Embryonic facial prominence (tissue), 1 donor: ENCODE results near the gene DAPK1.

Experiments used
- DNase-seq: peaks from one replicate; pipeline ENCODE4 v3.0.0-alpha.2; 2016; ENCODE audit errors: extremely low spot score

Gene DAPK1

DNA sequence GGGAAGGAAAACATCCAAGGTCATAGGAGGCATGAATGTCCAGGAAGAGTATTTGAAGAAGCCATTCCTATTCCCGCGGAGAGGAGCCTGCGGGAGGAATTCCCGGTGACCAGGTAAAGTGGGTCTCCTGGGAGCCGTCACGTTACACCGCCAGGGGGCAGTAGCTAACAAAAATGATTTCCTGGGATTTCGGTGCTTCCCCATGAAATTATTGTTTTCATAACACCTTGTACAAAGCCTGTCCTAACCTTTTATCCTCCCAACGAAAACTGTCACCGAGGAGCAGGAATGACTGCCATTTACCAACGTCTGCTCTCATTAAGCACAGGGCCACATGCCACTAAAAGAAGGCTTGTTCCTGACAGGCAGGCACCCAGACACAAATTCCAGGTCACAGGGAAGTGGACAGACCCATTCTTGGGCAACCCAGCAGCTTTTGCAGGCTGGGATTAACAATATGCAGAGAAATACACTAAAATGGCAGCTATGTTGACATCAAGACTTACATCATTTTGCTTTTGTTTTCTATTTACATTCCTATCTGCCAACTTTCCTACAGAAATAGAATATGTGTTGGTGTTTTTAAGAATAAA is 187.1 kb downstream of the DAPK1 start:
- no peak for DNase-seq

DNA sequence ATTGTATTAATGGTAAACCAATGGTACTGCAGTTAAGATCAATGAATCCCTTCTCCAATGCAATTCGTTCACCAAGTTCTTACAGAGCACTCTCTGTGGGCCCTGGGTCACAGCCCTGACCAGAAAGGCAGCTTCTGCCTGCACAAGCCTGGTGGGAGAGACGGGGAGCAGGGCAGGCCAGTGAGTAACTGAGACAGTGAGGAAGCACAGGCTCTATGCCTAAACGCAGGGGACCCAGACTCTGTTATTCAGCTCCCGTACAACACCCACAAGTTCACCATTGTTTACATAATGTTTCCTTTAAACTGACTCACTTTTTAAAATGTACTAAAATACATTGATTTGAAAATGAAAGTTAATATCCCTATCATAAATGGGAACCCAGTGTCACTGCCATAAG is 187.8 kb downstream of the DAPK1 start:
- DNase-seq = no peak

DNA sequence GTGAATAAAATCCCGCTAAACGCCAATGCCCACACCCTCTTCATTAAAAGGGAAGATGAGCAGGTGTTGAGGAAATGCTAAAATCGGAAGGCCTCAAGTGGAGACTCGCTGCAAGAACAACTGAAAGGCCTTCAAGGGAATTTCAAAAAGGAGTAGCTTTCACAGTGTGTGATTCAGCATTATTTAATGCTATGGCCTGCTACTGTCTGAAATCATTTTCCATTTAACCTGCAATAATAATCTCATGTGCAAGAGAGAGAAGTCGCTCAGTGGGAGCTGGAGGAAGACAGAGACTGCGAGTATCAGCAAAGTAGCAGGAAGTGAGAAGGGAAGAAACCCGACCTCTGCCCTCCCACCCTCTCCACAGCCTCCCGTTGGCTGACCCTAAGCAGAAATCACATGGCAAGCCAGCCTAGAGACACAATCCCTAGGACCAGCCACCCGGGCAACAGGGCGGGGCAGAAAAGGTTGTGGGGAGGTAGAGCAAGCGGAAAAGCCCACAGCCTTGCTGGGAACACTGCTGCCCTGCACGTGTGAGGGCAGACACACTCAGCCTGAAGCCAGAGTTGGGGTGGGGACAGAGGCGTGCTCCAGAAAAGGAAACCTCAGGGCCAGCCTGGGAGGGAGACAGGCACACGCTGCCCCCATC is 188.3 kb downstream of the DAPK1 start:
- DNase-seq = no peak

DNA sequence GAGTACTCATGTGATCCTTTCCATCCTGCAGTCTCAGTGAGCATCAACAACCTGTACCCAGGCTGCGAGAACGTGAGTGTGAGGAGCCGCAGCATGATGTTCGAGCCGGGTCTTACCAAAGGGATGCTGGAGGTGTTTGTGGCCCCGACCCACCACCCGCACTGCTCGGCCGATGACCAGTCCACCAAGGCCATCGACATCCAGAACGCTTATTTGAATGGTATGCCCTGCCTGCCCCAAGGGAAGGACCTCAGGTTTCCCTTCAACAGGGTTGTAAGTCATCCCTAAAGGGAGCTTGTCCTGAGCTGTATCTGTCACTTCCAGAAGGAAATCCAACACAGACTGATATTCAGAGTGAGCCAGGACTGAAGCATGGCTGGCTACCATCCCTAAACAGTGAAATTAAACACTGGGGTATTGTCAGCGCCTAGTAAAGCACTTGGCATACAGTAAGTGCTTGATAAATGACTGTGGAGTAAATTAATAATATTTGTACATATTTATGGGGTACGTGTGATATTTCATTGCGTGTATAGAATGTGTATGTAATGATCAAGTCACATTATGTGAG is 188.9 kb downstream of the DAPK1 start:
- DNase-seq = no peak

DNA sequence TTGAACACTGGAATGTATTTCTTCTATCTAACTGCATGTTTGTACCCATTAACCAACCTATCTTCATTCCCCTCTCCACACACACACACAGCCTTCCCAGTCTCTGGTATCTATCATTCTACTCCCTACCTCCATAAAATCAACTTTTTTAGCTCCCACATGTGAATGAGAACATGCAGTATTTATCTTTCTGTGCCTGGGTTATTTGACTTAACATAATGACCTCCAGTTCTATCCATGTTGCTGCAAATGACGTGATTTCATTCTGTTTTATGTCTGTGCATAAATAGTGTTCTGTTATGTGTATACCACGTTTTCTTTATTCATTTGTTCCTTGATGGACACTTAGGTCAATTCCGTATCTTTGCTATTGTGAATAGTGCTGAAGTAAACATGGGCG is 189.5 kb downstream of the DAPK1 start:
- DNase-seq = no peak

DNA sequence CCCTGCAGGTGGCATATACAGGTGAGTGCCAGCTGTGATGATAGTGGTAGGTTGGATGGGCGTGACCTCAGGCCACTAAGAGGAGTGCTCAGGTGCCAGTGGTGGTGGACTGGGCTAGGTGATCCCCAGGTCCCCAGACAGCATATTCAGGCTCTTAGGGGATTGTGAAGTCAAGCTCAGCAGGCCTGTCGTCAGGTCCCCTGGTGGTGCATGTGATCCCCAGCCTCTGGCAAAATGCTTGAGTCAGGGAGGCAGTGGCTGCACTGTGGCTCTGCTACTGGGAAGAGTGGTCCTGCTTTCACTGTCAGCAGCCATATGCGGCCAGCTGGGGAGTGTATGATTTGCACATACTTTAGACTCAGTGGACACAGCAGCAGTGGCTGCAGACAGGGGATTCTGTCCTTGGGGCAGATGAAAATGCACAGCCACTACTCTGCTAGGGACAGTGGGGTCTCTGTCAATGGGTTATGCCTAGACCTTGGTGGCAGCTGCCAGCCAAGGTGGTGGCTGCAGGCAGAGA is 196.6 kb downstream of the DAPK1 start:
- no peak for DNase-seq

DNA sequence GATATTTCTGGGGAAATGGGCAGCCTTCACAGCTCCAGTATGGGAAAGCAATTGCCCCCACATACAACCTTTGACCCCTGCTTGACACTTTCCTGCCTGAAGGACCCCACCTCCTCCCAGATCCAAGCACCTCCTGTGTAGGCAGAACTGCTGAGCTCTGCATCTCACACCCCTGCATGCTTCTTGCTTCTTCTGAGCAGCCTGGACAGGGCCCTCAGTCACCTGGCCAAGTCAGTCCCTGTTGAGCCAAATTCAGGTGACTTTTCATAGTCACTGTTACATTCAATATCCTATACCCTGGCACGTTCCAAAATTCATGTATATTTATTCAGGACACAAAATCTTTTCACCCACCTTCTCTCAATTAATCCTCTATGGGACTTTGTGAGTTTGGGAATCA is 197.9 kb downstream of the DAPK1 start:
- DNase-seq = no peak

DNA sequence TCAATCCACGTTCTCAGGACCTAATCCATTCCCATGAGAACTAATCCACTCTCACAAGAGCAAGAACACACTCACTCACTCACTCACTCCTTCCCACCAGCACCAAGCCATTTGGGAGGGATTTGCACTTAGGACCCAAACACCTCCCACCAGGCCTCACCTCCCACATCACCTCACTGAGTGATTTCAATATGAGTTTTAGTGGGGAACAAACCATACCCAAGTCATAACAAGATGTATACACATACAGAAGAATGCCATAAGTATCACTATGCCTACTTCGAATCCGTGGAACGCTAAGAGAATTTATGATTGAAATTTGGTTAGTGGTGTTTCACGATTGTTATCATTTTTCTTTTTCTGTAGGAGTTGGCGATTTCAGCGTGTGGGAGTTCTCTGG is 199.0 kb downstream of the DAPK1 start:
- DNase-seq = no peak

DNA sequence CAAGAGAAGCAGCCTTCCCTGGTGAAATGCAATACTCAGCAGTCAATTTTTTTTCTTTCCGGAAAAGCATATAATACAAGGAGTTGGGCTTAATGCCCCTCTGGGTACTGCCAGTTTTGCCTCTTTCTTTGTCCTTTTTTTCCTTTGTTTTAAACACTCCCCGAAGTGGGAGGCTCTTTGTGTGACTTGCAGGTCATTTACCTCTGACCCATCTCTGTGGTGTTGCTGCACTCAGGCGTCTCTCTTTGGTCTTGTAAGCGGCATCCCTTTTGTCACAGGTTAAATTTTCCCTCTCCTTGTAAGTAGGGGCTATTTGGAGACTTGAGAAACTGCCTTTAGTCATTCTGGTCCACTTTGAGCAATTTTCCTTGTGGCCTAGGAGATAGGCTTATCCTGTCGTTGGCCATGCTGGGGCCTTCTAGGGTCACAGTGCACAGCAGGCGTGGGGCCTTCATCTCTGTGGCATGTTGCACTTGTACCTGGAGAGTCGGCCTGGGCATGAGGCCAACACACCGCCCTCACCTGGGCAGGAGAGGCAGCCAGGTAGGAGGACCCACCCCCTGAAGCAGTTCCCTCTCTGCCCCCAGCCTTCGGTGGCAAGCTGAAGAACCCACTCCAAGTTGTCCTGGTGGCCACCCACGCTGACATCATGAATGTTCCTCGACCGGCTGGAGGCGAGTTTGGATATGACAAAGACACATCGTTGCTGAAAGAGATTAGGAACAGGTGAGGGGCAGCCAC is 200.6 kb downstream of the DAPK1 start:
- no peak for DNase-seq

DNA sequence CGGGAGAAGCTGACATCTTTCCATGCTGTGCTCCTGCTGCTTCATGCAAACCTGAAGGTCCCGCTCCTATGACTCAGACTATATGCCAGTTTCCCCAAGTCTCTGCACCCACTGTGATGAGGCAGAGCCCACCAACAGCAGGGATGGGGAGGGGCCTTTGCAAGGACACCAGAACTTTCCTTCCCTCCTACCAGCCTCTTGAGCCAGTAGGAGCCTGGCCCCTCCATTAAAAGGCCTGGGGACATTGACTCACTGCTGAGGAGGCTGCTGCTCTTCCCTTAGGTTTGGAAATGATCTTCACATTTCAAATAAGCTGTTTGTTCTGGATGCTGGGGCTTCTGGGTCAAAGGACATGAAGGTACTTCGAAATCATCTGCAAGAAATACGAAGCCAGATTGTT is 202.2 kb downstream of the DAPK1 start:
- no peak for DNase-seq

DNA sequence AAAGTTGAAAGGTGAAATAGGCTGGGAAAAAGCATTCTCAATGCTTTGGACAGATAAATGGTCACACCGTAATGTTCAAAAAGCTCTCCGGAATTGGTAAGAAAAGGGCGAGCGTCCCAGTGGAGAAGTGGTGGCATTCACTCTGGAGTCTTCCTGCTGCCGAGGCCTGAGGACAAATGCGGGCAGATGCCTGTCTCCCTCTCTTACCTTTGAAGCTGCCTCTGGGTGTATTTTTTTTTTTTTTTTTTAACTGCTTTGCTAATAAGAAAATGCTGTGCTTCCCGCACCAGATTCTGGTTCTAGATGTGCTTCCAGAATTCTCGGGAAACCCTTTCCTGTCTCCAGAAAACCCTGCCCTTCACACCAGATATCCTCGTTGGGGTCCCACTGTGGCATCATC is 203.8 kb downstream of the DAPK1 start:
- DNase-seq = no peak

DNA sequence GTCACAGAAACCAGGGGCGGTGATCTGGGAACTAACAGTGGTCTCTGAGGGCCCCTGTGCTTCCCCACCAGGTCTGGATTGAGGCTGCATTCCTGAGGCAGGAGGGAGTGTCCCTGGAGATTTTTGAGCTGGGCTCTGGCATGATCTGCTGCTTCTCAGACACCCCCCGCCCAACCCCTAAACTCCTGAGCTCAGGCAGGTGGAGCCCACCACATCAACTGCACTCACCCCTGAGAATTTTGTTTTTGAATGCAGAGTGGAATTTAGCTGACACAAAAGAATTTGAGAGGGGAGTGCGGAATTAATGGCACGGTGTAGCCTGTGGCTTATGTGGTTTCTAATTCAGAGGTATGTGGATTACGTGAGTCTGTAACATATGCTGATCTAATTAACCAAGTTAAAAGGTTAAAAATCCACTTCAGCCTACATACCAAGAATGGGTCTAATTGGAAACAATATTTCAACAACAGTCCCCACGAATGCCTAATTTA is 204.3 kb downstream of the DAPK1 start:
- DNase-seq = peak; percentile 58

DNA sequence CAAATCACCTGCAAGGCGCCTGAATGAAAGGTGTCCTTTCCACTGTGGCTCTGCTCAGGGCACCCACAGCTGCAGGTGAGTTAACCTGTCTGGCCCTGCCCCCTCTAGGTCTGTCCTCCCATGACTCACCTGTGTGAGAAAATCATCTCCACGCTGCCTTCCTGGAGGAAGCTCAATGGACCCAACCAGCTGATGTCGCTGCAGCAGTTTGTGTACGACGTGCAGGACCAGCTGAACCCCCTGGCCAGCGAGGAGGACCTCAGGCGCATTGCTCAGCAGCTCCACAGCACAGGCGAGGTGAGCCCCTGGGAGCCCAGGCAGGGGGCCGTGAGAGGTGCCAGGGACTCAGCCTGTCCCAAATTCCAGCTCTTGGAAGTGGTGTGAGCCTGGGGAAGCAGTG is 205.3 kb downstream of the DAPK1 start:
- no peak for DNase-seq

DNA sequence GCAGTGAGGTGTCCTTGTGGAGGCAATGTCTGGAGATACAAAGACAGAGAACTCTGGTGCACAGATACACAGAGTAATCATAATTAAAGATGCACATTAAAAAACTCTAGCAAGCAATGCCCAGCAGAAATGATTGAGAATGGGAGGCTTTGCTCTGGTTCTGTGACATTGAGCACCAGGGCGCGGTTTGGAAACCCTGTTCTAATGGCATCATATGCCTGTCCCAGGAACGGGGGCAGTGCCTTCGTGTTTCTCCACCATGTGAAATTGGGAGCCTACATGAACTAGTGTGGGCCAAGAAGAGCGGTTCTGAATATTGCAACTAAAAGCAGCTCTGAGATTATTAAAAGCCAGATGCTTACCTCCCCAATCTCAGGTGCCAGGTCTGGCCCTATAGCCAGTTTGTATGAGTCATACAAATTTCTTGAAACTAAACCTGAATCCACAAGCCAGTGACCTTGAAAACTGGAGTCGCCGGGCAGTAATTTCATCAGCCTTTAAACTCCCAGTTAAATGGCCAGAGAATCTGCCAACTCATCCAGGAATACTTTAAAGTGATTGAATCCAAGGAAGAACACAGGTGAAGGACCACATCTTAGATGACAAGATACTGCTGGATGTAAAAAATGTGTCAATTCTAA is 206.1 kb downstream of the DAPK1 start:
- no peak for DNase-seq

DNA sequence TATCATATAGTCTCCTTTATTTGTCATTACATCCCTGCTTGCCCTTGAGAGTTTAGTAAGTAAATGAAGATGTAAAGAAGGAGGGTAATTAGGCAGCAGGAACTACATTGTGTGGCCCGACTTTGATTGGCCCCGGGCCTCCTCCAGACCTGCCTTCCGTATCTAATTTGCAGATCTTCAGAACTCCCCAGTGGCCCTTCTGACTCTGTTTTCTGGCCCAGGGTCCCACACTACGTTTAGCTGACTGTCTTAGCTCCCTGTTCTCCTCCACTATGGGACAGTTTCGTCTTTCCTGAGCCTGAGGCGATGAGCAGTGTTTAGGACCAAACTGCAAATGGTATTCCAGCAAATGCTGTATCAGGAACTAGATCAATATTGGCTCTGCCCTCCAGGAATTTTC is 206.7 kb downstream of the DAPK1 start:
- no peak for DNase-seq

DNA sequence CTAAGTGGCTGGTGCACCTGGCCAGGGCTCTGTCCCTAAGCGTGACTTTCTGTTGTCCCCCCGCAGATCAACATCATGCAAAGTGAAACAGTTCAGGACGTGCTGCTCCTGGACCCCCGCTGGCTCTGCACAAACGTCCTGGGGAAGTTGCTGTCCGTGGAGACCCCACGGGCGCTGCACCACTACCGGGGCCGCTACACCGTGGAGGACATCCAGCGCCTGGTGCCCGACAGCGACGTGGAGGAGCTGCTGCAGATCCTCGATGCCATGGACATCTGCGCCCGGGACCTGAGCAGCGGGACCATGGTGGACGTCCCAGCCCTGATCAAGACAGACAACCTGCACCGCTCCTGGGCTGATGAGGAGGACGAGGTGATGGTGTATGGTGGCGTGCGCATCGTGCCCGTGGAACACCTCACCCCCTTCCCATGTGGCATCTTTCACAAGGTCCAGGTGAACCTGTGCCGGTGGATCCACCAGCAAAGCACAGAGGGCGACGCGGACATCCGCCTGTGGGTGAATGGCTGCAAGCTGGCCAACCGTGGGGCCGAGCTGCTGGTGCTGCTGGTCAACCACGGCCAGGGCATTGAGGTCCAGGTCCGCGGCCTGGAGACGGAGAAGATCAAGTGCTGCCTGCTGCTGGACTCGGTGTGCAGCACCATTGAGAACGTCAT is 208.5 kb downstream of the DAPK1 start:
- no peak for DNase-seq

DNA sequence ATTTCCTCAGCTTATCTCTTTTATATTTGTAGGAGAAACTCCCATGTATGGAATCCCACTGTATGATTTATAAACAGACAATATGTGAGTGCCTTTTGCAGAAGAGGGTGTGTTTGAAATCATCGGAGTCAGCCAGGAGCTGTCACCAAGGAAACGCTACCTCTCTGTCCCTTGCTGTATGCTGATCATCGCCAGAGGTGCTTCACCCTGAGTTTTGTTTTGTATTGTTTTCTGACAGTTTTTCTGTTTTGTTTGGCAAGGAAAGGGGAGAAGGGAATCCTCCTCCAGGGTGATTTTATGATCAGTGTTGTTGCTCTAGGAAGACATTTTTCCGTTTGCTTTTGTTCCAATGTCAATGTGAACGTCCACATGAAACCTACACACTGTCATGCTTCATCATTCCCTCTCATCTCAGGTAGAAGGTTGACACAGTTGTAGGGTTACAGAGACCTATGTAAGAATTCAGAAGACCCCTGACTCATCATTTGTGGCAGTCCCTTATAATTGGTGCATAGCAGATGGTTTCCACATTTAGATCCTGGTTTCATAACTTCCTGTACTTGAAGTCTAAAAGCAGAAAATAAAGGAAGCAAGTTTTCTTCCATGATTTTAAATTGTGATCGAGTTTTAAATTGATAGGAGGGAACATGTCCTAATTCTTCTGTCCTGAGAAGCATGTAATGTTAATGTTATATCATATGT is 210.3 kb downstream of the DAPK1 start:
- DNase-seq = no peak

DNA sequence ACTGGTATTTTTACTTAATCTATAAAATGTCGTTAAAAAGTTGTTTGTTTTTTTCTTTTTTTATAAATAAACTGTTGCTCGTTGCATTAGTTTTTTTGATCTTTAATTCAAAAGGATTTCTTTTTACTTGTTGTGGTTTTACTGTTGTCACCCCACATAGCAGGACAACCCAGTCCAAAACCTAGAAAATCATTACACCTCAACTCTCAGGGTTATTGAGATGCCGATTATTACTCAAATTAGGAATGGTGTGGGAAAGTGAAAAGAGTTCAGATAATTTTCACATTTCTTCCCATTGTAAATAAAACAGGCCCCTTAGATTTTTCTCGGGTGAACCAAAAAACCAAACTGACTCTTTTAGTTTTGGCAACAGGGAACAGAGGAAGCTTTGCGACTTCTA is 210.9 kb downstream of the DAPK1 start:
- no peak for DNase-seq

DNA sequence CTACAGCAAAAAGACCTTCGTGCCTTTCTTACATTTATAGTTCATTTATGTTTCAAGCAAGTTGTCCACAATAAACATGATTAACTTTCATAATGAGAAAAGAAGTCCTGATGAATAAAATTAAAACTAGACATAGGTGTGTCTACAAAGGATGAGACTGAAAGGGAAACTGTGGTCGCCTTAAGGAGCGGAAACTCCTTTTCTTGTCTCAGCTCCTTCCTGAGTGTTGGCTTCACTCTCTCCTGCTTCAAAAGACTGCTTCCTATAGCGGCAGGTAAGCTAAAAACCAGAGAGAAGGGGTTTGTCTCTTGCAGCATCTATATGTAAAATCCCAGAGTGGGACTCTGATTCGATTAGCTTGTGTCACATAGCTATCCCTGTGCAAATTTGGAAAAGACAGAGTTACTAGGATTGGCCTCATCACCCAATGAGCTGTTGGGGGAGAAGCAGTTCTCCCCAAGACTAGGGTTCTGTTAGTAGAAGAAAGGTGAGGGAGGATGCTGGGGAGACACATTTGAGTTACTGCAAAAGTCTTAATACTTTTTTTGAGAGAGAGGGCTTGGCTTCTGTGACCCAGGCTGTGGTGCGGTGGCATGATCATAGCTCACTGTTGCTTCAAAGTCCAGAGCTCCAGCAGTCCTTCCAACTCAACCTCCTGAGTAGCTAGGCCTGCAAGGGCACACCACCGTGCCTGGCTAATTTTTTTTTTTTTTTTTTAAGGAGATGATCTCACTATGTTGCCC is 211.5 kb downstream of the DAPK1 start:
- no peak for DNase-seq

DNA sequence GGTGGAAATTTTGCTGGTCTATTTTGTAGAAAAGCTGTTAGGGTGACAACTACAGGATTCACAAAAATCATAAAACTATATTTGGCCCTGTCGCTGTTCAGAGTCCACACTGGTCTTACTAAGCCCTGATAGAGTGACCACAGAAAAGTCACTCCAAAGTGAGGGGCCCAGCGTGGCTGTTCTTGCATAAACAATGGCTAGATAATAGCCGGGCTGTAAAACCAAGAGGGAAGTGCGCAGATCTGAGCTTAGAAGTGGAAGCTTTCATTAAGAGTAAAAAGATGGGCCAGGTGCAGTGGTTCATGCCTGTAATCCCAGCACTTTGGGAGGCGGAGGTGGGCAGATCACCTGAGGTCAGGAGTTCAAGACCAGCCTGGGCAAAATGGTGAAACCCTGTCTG is 212.8 kb downstream of the DAPK1 start:
- DNase-seq = no peak
